HEK293T (cell line): Measurements from ENCODE around the gene TBC1D19.

ENCODE experiments used
- CTCF ChIA-PET: fragments of 350-600 bp; formaldehyde crosslinking; extraction: SDS; loops from one replicate; lab custom pipeline; 2021; ENCODE audit warnings: antibody characterized with exemption, inconsistent platforms; lab: Yijun Ruan, JAX
- POLR2A ChIA-PET: fragments of 350-600 bp; formaldehyde crosslinking; extraction: SDS; loops from one replicate; lab custom pipeline; 2020; ENCODE audit warnings: antibody characterized with exemption, inconsistent platforms; lab: Yijun Ruan, JAX
- DNase-seq: peaks from one replicate; pipeline ENCODE4 v3.0.0; 2012; ENCODE audit warnings: mixed read lengths; ENCODE audit errors: extremely low spot score
- ARNT ChIP-seq: fragments of 450-650 bp; IDR thresholded peaks from 2 replicates; pipeline ENCODE4 v1.6.1; 2017; ENCODE audit warnings: mild to moderate bottlenecking
- BHLHE40 ChIP-seq: fragments of 450-650 bp; IDR thresholded peaks from 2 replicates; pipeline ENCODE4 v1.6.1; 2016; ENCODE audit warnings: mild to moderate bottlenecking, moderate library complexity, borderline replicate concordance
- CTBP1 ChIP-seq: fragments of 450-650 bp; IDR thresholded peaks from 2 replicates; pipeline ENCODE4 v1.6.1; 2016; ENCODE audit warnings: borderline replicate concordance
- ELF4 ChIP-seq: fragments of 450-650 bp; IDR thresholded peaks from 2 replicates; pipeline ENCODE4 v1.6.1; 2017; ENCODE audit warnings: antibody characterized with exemption
- FOXA1 ChIP-seq: fragments of 450-650 bp; IDR thresholded peaks from 2 replicates; pipeline ENCODE4 v1.6.1; 2016; ENCODE audit warnings: mild to moderate bottlenecking
- FOXK2 ChIP-seq: fragments of 450-650 bp; IDR thresholded peaks from 2 replicates; pipeline ENCODE4 v1.6.1; 2016; ENCODE audit warnings: mild to moderate bottlenecking
- FOXM1 ChIP-seq: fragments of 450-650 bp; IDR thresholded peaks from 2 replicates; pipeline ENCODE4 v1.6.1; 2017; ENCODE audit warnings: mild to moderate bottlenecking, borderline replicate concordance
- HDGF ChIP-seq: fragments of 450-650 bp; IDR thresholded peaks from 2 replicates; pipeline ENCODE4 v1.6.1; 2017; ENCODE audit warnings: antibody characterized with exemption, borderline replicate concordance
- L3MBTL2 ChIP-seq: fragments of 450-650 bp; conservative IDR thresholded peaks from 2 replicates; pipeline ENCODE4 v1.6.1; 2016; ENCODE audit warnings: mild to moderate bottlenecking
- LEF1 ChIP-seq: fragments of 450-650 bp; IDR thresholded peaks from 2 replicates; pipeline ENCODE4 v1.6.1; 2017; ENCODE audit warnings: mild to moderate bottlenecking, borderline replicate concordance
- NFRKB ChIP-seq: fragments of 450-650 bp; IDR thresholded peaks from 2 replicates; pipeline ENCODE4 v1.6.1; 2016; ENCODE audit warnings: mild to moderate bottlenecking, moderate library complexity
- PKNOX1 ChIP-seq: fragments of 450-650 bp; IDR thresholded peaks from 2 replicates; pipeline ENCODE4 v1.6.1; 2016
- SP1 ChIP-seq: fragments of 450-650 bp; IDR thresholded peaks from 2 replicates; pipeline ENCODE4 v1.6.1; 2017
- SUZ12 ChIP-seq: fragments of 450-650 bp; IDR thresholded peaks from 2 replicates; pipeline ENCODE4 v1.6.1; 2016; ENCODE audit warnings: mild to moderate bottlenecking
- TARDBP ChIP-seq: fragments of 450-650 bp; IDR thresholded peaks from 2 replicates; pipeline ENCODE4 v1.6.1; 2016
- ZNF384 ChIP-seq: fragments of 450-650 bp; IDR thresholded peaks from 2 replicates; pipeline ENCODE4 v1.6.1; 2016

The TBC1D19 gene

GRCh38 chr4:26753617-26754016 is 169.7 kb downstream of the TBC1D19 start:
- peak; percentile 8 for DNase-seq
- TF ChIP-seq ARNT (no peak), FOXA1 (no peak), FOXK2 (no peak), PKNOX1 (no peak), L3MBTL2 (no peak), LEF1 (no peak), ZNF384 (no peak), CTBP1 (no peak), TARDBP (no peak), HDGF (no peak), SUZ12 (no peak), ELF4 (no peak), SP1 (no peak), BHLHE40 (no peak), NFRKB (no peak), FOXM1 (no peak)
- POLR2A ChIA-PET: no interaction called here
- CTCF ChIA-PET: no interaction called here

- ChIA-PET CTCF (no interaction called here), POLR2A (no interaction called here)
- no peak for DNase-seq
- TF ChIP-seq FOXA1 (no peak), ZNF384 (no peak), FOXK2 (no peak), FOXM1 (no peak), NFRKB (no peak), TARDBP (no peak), ELF4 (no peak), ARNT (no peak), SUZ12 (no peak), LEF1 (no peak), SP1 (no peak), L3MBTL2 (no peak), HDGF (no peak), CTBP1 (no peak)
These were observed 173.9 kb downstream of the TBC1D19 start for GRCh38 chr4:26757751-26758150.

GRCh38 chr4:26758899-26759298 is 175.0 kb downstream of the TBC1D19 start:
- CTCF ChIA-PET: no interaction called here
- TF ChIP-seq L3MBTL2: no peak
- TF ChIP-seq NFRKB: no peak
- no peak for TF ChIP-seq FOXM1
- no peak for TF ChIP-seq LEF1
- no peak for TF ChIP-seq ELF4
- TF ChIP-seq SP1: no peak
- TF ChIP-seq ZNF384: no peak
- TF ChIP-seq CTBP1: no peak
- POLR2A ChIA-PET: no interaction called here
- DNase-seq: no peak

- DNase-seq: no peak
- TF ChIP-seq TARDBP: no peak
- TF ChIP-seq ZNF384: no peak
- TF ChIP-seq PKNOX1: no peak
- TF ChIP-seq ARNT: no peak
- TF ChIP-seq HDGF: no peak
- TF ChIP-seq LEF1: no peak
- no peak for TF ChIP-seq L3MBTL2
- TF ChIP-seq CTBP1: no peak
- ChIA-PET CTCF (no interaction called here), POLR2A (no interaction called here)
These were observed 178.8 kb downstream of the TBC1D19 start for GRCh38 chr4:26762650-26763049.

GRCh38 chr4:26763063-26763462 is 179.2 kb downstream of the TBC1D19 start:
- ChIA-PET CTCF (no interaction called here), POLR2A (no interaction called here)
- no peak for DNase-seq
- TF ChIP-seq ZNF384 (no peak), ELF4 (no peak), NFRKB (no peak), CTBP1 (no peak), ARNT (no peak), FOXK2 (no peak), FOXM1 (no peak), SUZ12 (no peak), L3MBTL2 (no peak), SP1 (no peak), BHLHE40 (no peak), HDGF (no peak), FOXA1 (no peak), PKNOX1 (no peak), LEF1 (no peak), TARDBP (no peak)

GRCh38 chr4:26763648-26764047 is 179.8 kb downstream of the TBC1D19 start:
- POLR2A ChIA-PET: no interaction called here
- CTCF ChIA-PET: no interaction called here
- DNase-seq: no peak
- no peak for TF ChIP-seq FOXA1
- TF ChIP-seq SP1: no peak
- TF ChIP-seq NFRKB: no peak
- TF ChIP-seq ZNF384: no peak
- no peak for TF ChIP-seq FOXK2
- TF ChIP-seq CTBP1: no peak
- TF ChIP-seq LEF1: no peak
- no peak for TF ChIP-seq SUZ12
- no peak for TF ChIP-seq L3MBTL2
- TF ChIP-seq ARNT: no peak
- TF ChIP-seq BHLHE40: no peak
- no peak for TF ChIP-seq ELF4
- TF ChIP-seq PKNOX1: no peak
- no peak for TF ChIP-seq HDGF
